ENCODE results near the gene SDC1. TPM values are rescaled to one million over a fixed set of nuclear protein-coding genes. Genes with fewer than 3 reads are reported as not detected.

Gene SDC1
- total RNA-seq, 6 donors from 2014 or later, result 74.4 to 213 (median 154) TPM

DNA sequence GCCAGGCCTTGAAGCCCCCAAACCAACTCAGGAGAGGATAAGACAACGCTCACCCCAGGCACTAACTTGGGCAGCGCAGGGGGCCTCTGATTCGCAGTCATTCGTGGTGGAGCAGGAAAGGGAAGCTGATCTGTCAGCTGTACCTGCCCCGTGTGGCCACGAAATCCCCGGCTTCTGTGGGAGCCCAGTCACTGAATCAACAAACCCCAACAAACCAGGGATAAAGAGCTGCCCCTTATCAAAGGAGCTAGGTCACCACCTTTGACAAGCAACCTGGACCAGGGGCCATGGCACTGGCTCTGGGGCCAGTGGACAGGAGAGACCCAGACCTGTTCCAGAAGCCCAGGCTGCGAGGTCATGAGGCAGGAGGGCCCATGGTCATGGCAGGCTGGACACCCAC lies 14.5 kb downstream of the SDC1 start:
- Histone ChIP-seq H3K27me3 (no peaks in the 10 kb centered on the region), H3K9me3 (no peaks in the 10 kb centered on the region), H3K27ac (peak overlapping the region in 3 of 4 donors; percentile 42 to 84 (median 82)), H3K36me3 (no peaks in the 10 kb centered on the region), H3K4me1 (peaks cover 7 to 70% (median 47%) of the 10 kb centered on the region in 4 donors), H3K4me3 (no peak overlapping the region)
- DNase-seq (no peak), ATAC-seq (ENCODE audit: low FRiP score in 2 of 2) (no peak)
- no peak for TF ChIP-seq POLR2A (IDR thresholded peaks at IDR 0.05)
- TF ChIP-seq POLR2AphosphoS5 (IDR thresholded peaks at IDR 0.05), result no peak
- no peak for TF ChIP-seq EP300 (IDR thresholded peaks at IDR 0.05)
- TF ChIP-seq, protein P1, sequence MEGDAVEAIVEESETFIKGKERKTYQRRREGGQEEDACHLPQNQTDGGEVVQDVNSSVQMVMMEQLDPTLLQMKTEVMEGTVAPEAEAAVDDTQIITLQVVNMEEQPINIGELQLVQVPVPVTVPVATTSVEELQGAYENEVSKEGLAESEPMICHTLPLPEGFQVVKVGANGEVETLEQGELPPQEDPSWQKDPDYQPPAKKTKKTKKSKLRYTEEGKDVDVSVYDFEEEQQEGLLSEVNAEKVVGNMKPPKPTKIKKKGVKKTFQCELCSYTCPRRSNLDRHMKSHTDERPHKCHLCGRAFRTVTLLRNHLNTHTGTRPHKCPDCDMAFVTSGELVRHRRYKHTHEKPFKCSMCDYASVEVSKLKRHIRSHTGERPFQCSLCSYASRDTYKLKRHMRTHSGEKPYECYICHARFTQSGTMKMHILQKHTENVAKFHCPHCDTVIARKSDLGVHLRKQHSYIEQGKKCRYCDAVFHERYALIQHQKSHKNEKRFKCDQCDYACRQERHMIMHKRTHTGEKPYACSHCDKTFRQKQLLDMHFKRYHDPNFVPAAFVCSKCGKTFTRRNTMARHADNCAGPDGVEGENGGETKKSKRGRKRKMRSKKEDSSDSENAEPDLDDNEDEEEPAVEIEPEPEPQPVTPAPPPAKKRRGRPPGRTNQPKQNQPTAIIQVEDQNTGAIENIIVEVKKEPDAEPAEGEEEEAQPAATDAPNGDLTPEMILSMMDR (IDR thresholded peaks at IDR 0.05), result no peak
- 64 to 73% methylated on average over 4 to 8 of the region's 8 CpGs for whole genome bisulfite sequencing, 2 donors

DNA sequence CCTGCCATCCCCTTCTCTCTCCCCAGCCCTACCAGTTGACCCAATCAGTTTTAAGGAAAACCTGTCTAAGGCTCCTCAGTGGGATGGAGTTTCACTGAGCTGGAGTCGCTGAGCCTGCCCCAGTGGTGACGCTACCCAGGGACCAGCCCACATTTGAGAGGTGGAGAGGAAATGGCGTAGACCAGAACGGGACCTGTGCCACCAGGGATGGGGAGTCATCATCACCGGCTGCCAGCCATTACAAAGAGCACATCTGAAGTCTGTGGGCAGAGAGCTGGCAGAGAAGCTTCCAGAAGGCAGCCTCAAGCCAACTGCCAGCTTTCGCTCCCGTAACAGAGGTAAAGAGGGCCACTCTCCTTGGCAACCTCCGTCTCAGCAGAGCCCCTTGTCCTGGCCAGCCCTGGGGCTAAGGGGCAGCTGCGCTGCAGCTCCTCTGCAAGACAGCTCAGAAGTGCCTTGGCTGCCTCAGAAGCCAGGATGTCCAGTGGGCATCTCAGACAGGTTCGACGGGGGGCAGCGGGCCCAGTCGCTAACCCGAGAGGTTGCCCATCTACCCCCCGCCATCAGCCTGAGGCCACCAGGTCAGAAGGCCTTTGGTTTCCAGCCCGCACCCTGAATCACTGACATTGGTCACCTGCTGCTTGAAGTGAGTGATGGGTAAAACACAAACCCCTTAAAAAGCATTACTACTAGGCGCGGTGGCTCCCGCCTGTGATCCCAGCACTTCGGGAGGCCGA lies 15.4 kb downstream of the SDC1 start:
- no peak overlapping the region for H3K4me3 ChIP-seq
- peaks cover 7 to 71% (median 51%) of the 10 kb centered on the region in 4 donors for H3K4me1 ChIP-seq
- no peak for DNase-seq
- no peaks in the 10 kb centered on the region for H3K9me3 ChIP-seq
- ATAC-seq (ENCODE audit: low FRiP score in 2 of 2), result no peak
- no peaks in the 10 kb centered on the region for H3K27me3 ChIP-seq
- 82 to 83% methylated on average over 15 to 21 of the region's 21 CpGs for WGBS, 2 donors
- H3K27ac ChIP-seq, result peak overlapping the region; percentile 74 to 84 (median 83)
- TF ChIP-seq EP300 (IDR thresholded peaks at IDR 0.05), result no peak
- TF ChIP-seq POLR2A (IDR thresholded peaks at IDR 0.05), result no peak
- TF ChIP-seq, protein P1 (IDR thresholded peaks at IDR 0.05), result no peak
- TF ChIP-seq POLR2AphosphoS5 (IDR thresholded peaks at IDR 0.05), result no peak
- no peaks in the 10 kb centered on the region for H3K36me3 ChIP-seq

- ATAC-seq (ENCODE audit: low FRiP score in 2 of 2), result no peak
- Histone ChIP-seq H3K4me1 (peaks cover 7 to 63% (median 46%) of the 10 kb centered on the region in 4 donors), H3K36me3 (no peaks in the 10 kb centered on the region), H3K27me3 (no peaks in the 10 kb centered on the region), H3K27ac (peak overlapping the region; percentile 74 to 84 (median 83)), H3K9me3 (no peaks in the 10 kb centered on the region), H3K4me3 (no peak overlapping the region)
- 51% methylated on average over 5 of the region's 5 CpGs; no CpG with 5 or more reads in 1 of the 2 donors for WGBS, 2 donors
- DNase-seq, result no peak
- TF ChIP-seq POLR2AphosphoS5 (IDR thresholded peaks at IDR 0.05) (no peak), EP300 (IDR thresholded peaks at IDR 0.05) (no peak), POLR2A (IDR thresholded peaks at IDR 0.05) (no peak)
- TF ChIP-seq, protein P1 (IDR thresholded peaks at IDR 0.05), result no peak
These were observed 16.5 kb downstream of the SDC1 start for GRCh38 chr2:20208476-20208859.

- Histone ChIP-seq H3K27ac (peak overlapping the region; percentile 74 to 84 (median 83)), H3K36me3 (peaks cover 0 to 7% (median 0%) of the 10 kb centered on the region in 4 donors), H3K4me3 (no peak overlapping the region), H3K27me3 (no peaks in the 10 kb centered on the region), H3K4me1 (peaks cover 3 to 52% (median 33%) of the 10 kb centered on the region in 4 donors), H3K9me3 (no peaks in the 10 kb centered on the region)
- no peak for ATAC-seq (ENCODE audit: low FRiP score in 2 of 2)
- 40 to 64% methylated on average over 5 of the region's 5 CpGs for WGBS, 2 donors
- no peak for TF ChIP-seq POLR2A (IDR thresholded peaks at IDR 0.05)
- no peak for TF ChIP-seq EP300 (IDR thresholded peaks at IDR 0.05)
- TF ChIP-seq POLR2AphosphoS5 (IDR thresholded peaks at IDR 0.05), result no peak
- TF ChIP-seq, protein P1 (IDR thresholded peaks at IDR 0.05), result no peak
- no peak for DNase-seq
These were observed 17.9 kb downstream of the SDC1 start for GRCh38 chr2:20207051-20207450.

All from upper lobe of left lung (tissue), 6 donors.